Thymus (tissue), 11 donors: ENCODE measurements around the gene RANBP17. TPM values are rescaled to one million over a fixed set of nuclear protein-coding genes. Genes with fewer than 3 reads are reported as not detected.
"Not testable (repeated sequence)": the region's sequence is repeated elsewhere in the genome, so short reads cannot be mapped to it uniquely, and the experiment has no call there.

Experiments
- DNase-seq, 9 donors: peaks; one replicate each; pipeline ENCODE4 v3.0.0-alpha.2; 2013; ENCODE audit warnings: low spot score in 9 of 9, low read depth in 6 of 9, missing footprints in 1 of 9
- H3K27ac ChIP-seq, 2 donors: one replicate each; pipeline ENCODE4 v1.5.1; 2013; ENCODE audit warnings: control low read depth in 1 of 2, low read depth in 1 of 2, low read length in 1 of 2, mild to moderate bottlenecking in 1 of 2, moderate library complexity in 1 of 2
- H3K27me3 ChIP-seq, 2 donors: one replicate each; pipeline ENCODE4 v1.5.1; 2013; ENCODE audit warnings: low read length in 1 of 2; ENCODE audit not compliant: control insufficient read depth in 2 of 2, insufficient read depth in 1 of 2
- H3K36me3 ChIP-seq, 2 donors: one replicate each; pipeline ENCODE4 v1.5.1; 2013; ENCODE audit warnings: low read length in 1 of 2, mild to moderate bottlenecking in 1 of 2, moderate library complexity in 1 of 2; ENCODE audit not compliant: control insufficient read depth in 2 of 2, insufficient read depth in 2 of 2
- H3K4me1 ChIP-seq, 2 donors: one replicate each; pipeline ENCODE4 v1.5.1; 2013; ENCODE audit warnings: low read length in 2 of 2; ENCODE audit not compliant: control insufficient read depth in 2 of 2, insufficient read depth in 2 of 2
- H3K4me3 ChIP-seq, 2 donors: one replicate each; pipeline ENCODE4 v1.5.1; 2013; ENCODE audit warnings: low read length in 2 of 2, control low read depth in 1 of 2, mild to moderate bottlenecking in 1 of 2
- H3K9me3 ChIP-seq, 2 donors: one replicate each; pipeline ENCODE4 v1.5.1; 2013; ENCODE audit warnings: low read length in 1 of 2, mild to moderate bottlenecking in 1 of 2; ENCODE audit not compliant: control insufficient read depth in 2 of 2, insufficient read depth in 1 of 2
- WGBS: extraction: QIAGEN DNeasy Blood & Tissue Kit; methylation state at CpG from one replicate; pipeline ENCODE4 v1.1.7; 2013; 5-methylcytosine and 5-hydroxymethylcytosine counted together
- polyA plus RNA-seq: library from polyadenylated mRNA; stranded (reverse); fragments of 200-250 nt; gene quantifications from one replicate; pipeline ENCODE4 v1.2.3, GENCODE V29; 2013
- total RNA-seq: library from RNA; stranded (reverse); fragments of 120-200 nt; gene quantifications from one replicate; pipeline ENCODE4 v1.2.4, GENCODE V29; 2013
- donor health status: healthy.

Gene RANBP17
- total and polyA plus RNA-seq, 2 donors: 2.1 to 6.8 TPM

- WGBS: 96% methylated on average over 3 of the region's 3 CpGs
- no peaks in the 10 kb centered on the region for H3K4me1 ChIP-seq
- no peaks in the 10 kb centered on the region for H3K36me3 ChIP-seq
- H3K27me3 ChIP-seq: no peaks in the 10 kb centered on the region
- H3K9me3 ChIP-seq: no peaks in the 10 kb centered on the region
- H3K27ac ChIP-seq: no peak overlapping the region
- DNase-seq: no peak
- no peak overlapping the region for H3K4me3 ChIP-seq
These were observed 83.5 kb downstream of the RANBP17 start for GRCh38 chr5:170945275-170945674.

GRCh38 chr5:170960567-170960966 lies 98.7 kb downstream of the RANBP17 start:
- DNase-seq: no peak
- whole genome bisulfite sequencing: 74% methylated on average over 3 of the region's 3 CpGs
- H3K4me3 ChIP-seq: no peak overlapping the region
- no peak overlapping the region for H3K27ac ChIP-seq
- H3K27me3 ChIP-seq: no peaks in the 10 kb centered on the region
- no peaks in the 10 kb centered on the region for H3K9me3 ChIP-seq
- H3K4me1 ChIP-seq: no peaks in the 10 kb centered on the region
- H3K36me3 ChIP-seq: no peaks in the 10 kb centered on the region

GRCh38 chr5:170963521-170963920 lies 101.7 kb downstream of the RANBP17 start:
- H3K27me3 ChIP-seq: no peaks in the 10 kb centered on the region
- H3K9me3 ChIP-seq: no peaks in the 10 kb centered on the region
- no peak for DNase-seq
- no peaks in the 10 kb centered on the region for H3K4me1 ChIP-seq
- no peaks in the 10 kb centered on the region for H3K36me3 ChIP-seq
- H3K27ac ChIP-seq: no peak overlapping the region
- WGBS: 87% methylated on average over 5 of the region's 5 CpGs
- no peak overlapping the region for H3K4me3 ChIP-seq

- Histone ChIP-seq H3K27ac (no peak overlapping the region), H3K27me3 (no peaks in the 10 kb centered on the region), H3K36me3 (no peaks in the 10 kb centered on the region), H3K4me1 (no peaks in the 10 kb centered on the region), H3K4me3 (no peak overlapping the region), H3K9me3 (no peaks in the 10 kb centered on the region)
- no peak for DNase-seq
These were observed 112.6 kb downstream of the RANBP17 start for GRCh38 chr5:170974461-170974860.

- 92% methylated on average over 2 of the region's 2 CpGs for WGBS
- not testable (repeated sequence) for H3K9me3 ChIP-seq, DNase-seq, H3K4me1 ChIP-seq, H3K27me3 ChIP-seq, H3K4me3 ChIP-seq, H3K36me3 ChIP-seq, H3K27ac ChIP-seq
These were observed 118.4 kb downstream of the RANBP17 start for GRCh38 chr5:170980261-170980660.

- Histone ChIP-seq H3K9me3 (peaks cover 0 to under 1% of the 10 kb centered on the region in 2 donors), H3K27ac (no peak overlapping the region), H3K36me3 (no peaks in the 10 kb centered on the region), H3K4me3 (no peak overlapping the region), H3K4me1 (no peaks in the 10 kb centered on the region), H3K27me3 (no peaks in the 10 kb centered on the region)
- 87% methylated on average over 1 of the region's 1 CpG for WGBS
- no peak for DNase-seq
These were observed 123.7 kb downstream of the RANBP17 start for GRCh38 chr5:170985486-170985885.

GRCh38 chr5:170986598-170986997 lies 124.8 kb downstream of the RANBP17 start:
- WGBS: 48% methylated on average over 1 of the region's 1 CpG
- Histone ChIP-seq H3K4me3 (no peak overlapping the region), H3K4me1 (no peaks in the 10 kb centered on the region), H3K27me3 (no peaks in the 10 kb centered on the region), H3K27ac (no peak overlapping the region), H3K9me3 (no peaks in the 10 kb centered on the region), H3K36me3 (no peaks in the 10 kb centered on the region)
- no peak for DNase-seq

- H3K27me3 ChIP-seq: no peaks in the 10 kb centered on the region
- no peak for DNase-seq
- H3K9me3 ChIP-seq: no peaks in the 10 kb centered on the region
- H3K27ac ChIP-seq: no peak overlapping the region
- H3K4me3 ChIP-seq: no peak overlapping the region
- no peaks in the 10 kb centered on the region for H3K4me1 ChIP-seq
- H3K36me3 ChIP-seq: no peaks in the 10 kb centered on the region
These were observed 131.7 kb downstream of the RANBP17 start for GRCh38 chr5:170993476-170993875.

GRCh38 chr5:171010086-171010485 lies 148.3 kb downstream of the RANBP17 start:
- H3K27me3 ChIP-seq: no peaks in the 10 kb centered on the region
- WGBS: 65% methylated on average over 3 of the region's 3 CpGs
- no peak for DNase-seq
- H3K27ac ChIP-seq: no peak overlapping the region
- no peaks in the 10 kb centered on the region for H3K4me1 ChIP-seq
- H3K4me3 ChIP-seq: no peak overlapping the region
- no peaks in the 10 kb centered on the region for H3K36me3 ChIP-seq
- H3K9me3 ChIP-seq: no peaks in the 10 kb centered on the region

GRCh38 chr5:171010816-171011215 lies 149.0 kb downstream of the RANBP17 start:
- H3K27me3 ChIP-seq: no peaks in the 10 kb centered on the region
- H3K4me3 ChIP-seq: no peak overlapping the region
- DNase-seq: no peak
- no peaks in the 10 kb centered on the region for H3K4me1 ChIP-seq
- H3K36me3 ChIP-seq: no peaks in the 10 kb centered on the region
- no peak overlapping the region for H3K27ac ChIP-seq
- 53% methylated on average over 2 of the region's 2 CpGs for WGBS
- H3K9me3 ChIP-seq: no peaks in the 10 kb centered on the region
